ENCODE data around the gene CTDSPL2.
"Not testable (repeated sequence)": the region's sequence is repeated elsewhere in the genome, so short reads cannot be mapped to it uniquely, and the experiment has no call there.

CTDSPL2 gene

GRCh38 chr15:44550256-44550655, 122.8 kb downstream of the CTDSPL2 start:
- DNase-seq (ENCODE audit: low read depth): peak; percentile 11
- no peak for TF ChIP-seq CTCF (IDR thresholded peaks at IDR 0.05; ENCODE audit: control insufficient read depth, insufficient read depth, low read depth, low read length, missing control alignments)
- H3K4me3 ChIP-seq (ENCODE audit: control insufficient read depth, low read depth, low read length): no peak overlapping the region

- no peak overlapping the region for H3K4me3 ChIP-seq (ENCODE audit: control insufficient read depth, low read depth, low read length)
- DNase-seq (ENCODE audit: low read depth): no peak
- no peak for TF ChIP-seq CTCF (IDR thresholded peaks at IDR 0.05; ENCODE audit: control insufficient read depth, insufficient read depth, low read depth, low read length, missing control alignments)
Observed at GRCh38 chr15:44550734-44551133, 123.3 kb downstream of the CTDSPL2 start.

GRCh38 chr15:44554934-44555723, 127.7 kb downstream of the CTDSPL2 start:
- no peak overlapping the region for H3K4me3 ChIP-seq (ENCODE audit: control insufficient read depth, low read depth, low read length)
- TF ChIP-seq CTCF (IDR thresholded peaks at IDR 0.05; ENCODE audit: control insufficient read depth, insufficient read depth, low read depth, low read length, missing control alignments): no peak
- no peak for DNase-seq (ENCODE audit: low read depth)

GRCh38 chr15:44560926-44561325, 133.5 kb downstream of the CTDSPL2 start:
- DNase-seq (ENCODE audit: low read depth); H3K4me3 ChIP-seq (ENCODE audit: control insufficient read depth, low read depth, low read length): not testable (repeated sequence)

GRCh38 chr15:44565387-44566154, 138.1 kb downstream of the CTDSPL2 start:
- H3K4me3 ChIP-seq (ENCODE audit: control insufficient read depth, low read depth, low read length): no peak overlapping the region
- TF ChIP-seq CTCF (IDR thresholded peaks at IDR 0.05; ENCODE audit: control insufficient read depth, insufficient read depth, low read depth, low read length, missing control alignments): no peak
- DNase-seq (ENCODE audit: low read depth): no peak

- no peak for TF ChIP-seq CTCF (IDR thresholded peaks at IDR 0.05; ENCODE audit: control insufficient read depth, insufficient read depth, low read depth, low read length, missing control alignments)
- DNase-seq (ENCODE audit: low read depth): no peak
- no peak overlapping the region for H3K4me3 ChIP-seq (ENCODE audit: control insufficient read depth, low read depth, low read length)
Observed at GRCh38 chr15:44566155-44566540, 138.7 kb downstream of the CTDSPL2 start.

- no peak for DNase-seq (ENCODE audit: low read depth)
- no peak for TF ChIP-seq CTCF (IDR thresholded peaks at IDR 0.05; ENCODE audit: control insufficient read depth, insufficient read depth, low read depth, low read length, missing control alignments)
- H3K4me3 ChIP-seq (ENCODE audit: control insufficient read depth, low read depth, low read length): no peak overlapping the region
Observed at GRCh38 chr15:44568338-44568737, 140.9 kb downstream of the CTDSPL2 start.
